ENCODE results near the gene ESRRA. TPM values are rescaled to one million over a fixed set of nuclear protein-coding genes. Genes with fewer than 3 reads are reported as not detected.

ESRRA gene
- total and polyA plus RNA-seq, 2 of the 13 experiments (the other 11 are each of a cell fraction or from before 2014, with no cell fraction given) = 18.1 to 36.3 TPM

- POLR2A ChIA-PET = interaction anchor here (1.1 to 6.5 kb wide), 4 partner anchors 39 to 537 kb away, joined by 3 to 61 read pairs (median 3); partner anchors contain the start of genes ESRRA, PRDX5 and TRMT112
- intact Hi-C loops (cut with micrococcal nuclease; ENCODE audit: unreplicated experiment) (no loop called here), in situ Hi-C loops (cut with HindIII; ENCODE audit: extremely low pct_ligation_motif_present, low pct_unique_long_range_greater_than_20kb) (no loop called here)
- peaks cover 1 to 6% of the 10 kb centered on the region in 2 experiments; a peak in 2 of 5 replicates for H3K36me3 ChIP-seq (replicated peaks in 1 of 2; ENCODE audit: control insufficient read depth in 1 of 2, insufficient read depth in 2 of 2, low read length in 2 of 2)
- H3K27ac ChIP-seq (ENCODE audit: extremely low read length, insufficient read depth, low read length) = no peak overlapping the region
- H3K79me2 ChIP-seq (ENCODE audit: insufficient read depth, low read length) = no peaks in the 10 kb centered on the region
- no peaks in the 10 kb centered on the region for H3K9me3 ChIP-seq (ENCODE audit: low read length)
- no TSS peak for BruUV-seq (replicated peaks)
- CTCF ChIA-PET (ENCODE audit: low intra/inter-chr PET ratio, low total read pairs) = no interaction called here
- peak overlapping the region; percentile 99 for H3K4me2 ChIP-seq (ENCODE audit: low read depth, low read length)
- TF ChIP-seq, protein P1, sequence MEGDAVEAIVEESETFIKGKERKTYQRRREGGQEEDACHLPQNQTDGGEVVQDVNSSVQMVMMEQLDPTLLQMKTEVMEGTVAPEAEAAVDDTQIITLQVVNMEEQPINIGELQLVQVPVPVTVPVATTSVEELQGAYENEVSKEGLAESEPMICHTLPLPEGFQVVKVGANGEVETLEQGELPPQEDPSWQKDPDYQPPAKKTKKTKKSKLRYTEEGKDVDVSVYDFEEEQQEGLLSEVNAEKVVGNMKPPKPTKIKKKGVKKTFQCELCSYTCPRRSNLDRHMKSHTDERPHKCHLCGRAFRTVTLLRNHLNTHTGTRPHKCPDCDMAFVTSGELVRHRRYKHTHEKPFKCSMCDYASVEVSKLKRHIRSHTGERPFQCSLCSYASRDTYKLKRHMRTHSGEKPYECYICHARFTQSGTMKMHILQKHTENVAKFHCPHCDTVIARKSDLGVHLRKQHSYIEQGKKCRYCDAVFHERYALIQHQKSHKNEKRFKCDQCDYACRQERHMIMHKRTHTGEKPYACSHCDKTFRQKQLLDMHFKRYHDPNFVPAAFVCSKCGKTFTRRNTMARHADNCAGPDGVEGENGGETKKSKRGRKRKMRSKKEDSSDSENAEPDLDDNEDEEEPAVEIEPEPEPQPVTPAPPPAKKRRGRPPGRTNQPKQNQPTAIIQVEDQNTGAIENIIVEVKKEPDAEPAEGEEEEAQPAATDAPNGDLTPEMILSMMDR (CRISPR knock-in tag; IDR thresholded peaks at IDR 0.05) = peak; percentile 71
- TF ChIP-seq, protein P2, sequence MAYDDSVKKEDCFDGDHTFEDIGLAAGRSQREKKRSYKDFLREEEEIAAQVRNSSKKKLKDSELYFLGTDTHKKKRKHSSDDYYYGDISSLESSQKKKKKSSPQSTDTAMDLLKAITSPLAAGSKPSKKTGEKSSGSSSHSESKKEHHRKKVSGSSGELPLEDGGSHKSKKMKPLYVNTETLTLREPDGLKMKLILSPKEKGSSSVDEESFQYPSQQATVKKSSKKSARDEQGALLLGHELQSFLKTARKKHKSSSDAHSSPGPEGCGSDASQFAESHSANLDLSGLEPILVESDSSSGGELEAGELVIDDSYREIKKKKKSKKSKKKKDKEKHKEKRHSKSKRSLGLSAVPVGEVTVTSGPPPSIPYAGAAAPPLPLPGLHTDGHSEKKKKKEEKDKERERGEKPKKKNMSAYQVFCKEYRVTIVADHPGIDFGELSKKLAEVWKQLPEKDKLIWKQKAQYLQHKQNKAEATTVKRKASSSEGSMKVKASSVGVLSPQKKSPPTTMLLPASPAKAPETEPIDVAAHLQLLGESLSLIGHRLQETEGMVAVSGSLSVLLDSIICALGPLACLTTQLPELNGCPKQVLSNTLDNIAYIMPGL (CRISPR knock-in tag; IDR thresholded peaks at IDR 0.05; ENCODE audit: borderline replicate concordance in 1 of 2, low read depth in 1 of 2) = peak; percentile 45 to 63; a peak in 2 of 4 replicates
- TF ChIP-seq XRCC5 (optimal IDR thresholded peaks at IDR 0.05; ENCODE audit: low read length) (peak; percentile 21), ZFX (CRISPR knock-in tag; IDR thresholded peaks at IDR 0.05; ENCODE audit: low read depth) (0 out of 2 replicates have a peak, but pooled peaks have one; percentile 23), ZKSCAN1 (IDR thresholded peaks at IDR 0.05; ENCODE audit: low read length) (peak; percentile 91), HNF1B (CRISPR knock-in tag; IDR thresholded peaks at IDR 0.05) (0 out of 2 replicates have a peak, but pooled peaks have one; percentile 38), STAG1 (CRISPR knock-in tag; IDR thresholded peaks at IDR 0.05) (peak; percentile 26; the same call in 1 of the 2 replicates), SP1 (IDR thresholded peaks at IDR 0.05) (no peak), SP1 (CRISPR knock-in tag; IDR thresholded peaks at IDR 0.05) (0 out of 2 replicates have a peak, but pooled peaks have one; percentile 23), ZNF672 (CRISPR knock-in tag; IDR thresholded peaks at IDR 0.05) (no peak), TBX2 (CRISPR knock-in tag; IDR thresholded peaks at IDR 0.05; ENCODE audit: borderline replicate concordance) (no peak), ZSCAN25 (CRISPR knock-in tag; IDR thresholded peaks at IDR 0.05) (0 out of 2 replicates have a peak, but pooled peaks have one; percentile 32), ZNF883 (CRISPR knock-in tag; IDR thresholded peaks at IDR 0.05; ENCODE audit: not compliant biosample characterization) (peak; percentile 17), ZNF605 (CRISPR knock-in tag; IDR thresholded peaks at IDR 0.05) (0 out of 2 replicates have a peak, but pooled peaks have one; percentile 20), MAZ (IDR thresholded peaks at IDR 0.05; ENCODE audit: borderline replicate concordance, low read depth, low read length) (peak; percentile 43; the same call in 1 of the 2 replicates), MAZ (CRISPR knock-in tag; IDR thresholded peaks at IDR 0.05; ENCODE audit: low read depth) (no peak), RCOR2 (CRISPR knock-in tag; IDR thresholded peaks at IDR 0.05) (no peak), HNRNPH1 (optimal IDR thresholded peaks at IDR 0.05; ENCODE audit: low read depth, low read length) (no peak)
- FAIRE-seq (peak; percentile 42), ATAC-seq (peak; percentile 14; the same call in 1 of the 3 replicates), DNase-seq (ENCODE audit: low spot score) (peak; percentile 65)
- peaks cover 0 to 17% of the 10 kb centered on the region in 2 experiments; a peak in 3 of 5 replicates for H3K27me3 ChIP-seq (ENCODE audit: control insufficient read depth in 1 of 2, insufficient read depth in 2 of 2, low read length in 2 of 2)
- no peaks in the 10 kb centered on the region for H4K20me1 ChIP-seq (ENCODE audit: insufficient read depth, low read length)
- peak overlapping the region in 1 of 3 experiments; percentile 40; a peak in 1 of 6 replicates for H3K4me3 ChIP-seq (replicated peaks in 1 of 3; ENCODE audit: insufficient read depth in 1 of 3, low read depth in 2 of 3, low read length in 3 of 3)
- WGBS (ENCODE audit: low lambda C conversion rate) = 52% methylated on average over 12 of the region's 25 CpGs
- H2AFZ ChIP-seq (ENCODE audit: low read length) = no peak overlapping the region
- peak overlapping the region; percentile 34 for H3K9ac ChIP-seq (ENCODE audit: insufficient read depth, low read depth, low read length)
- peaks cover 56% of the 10 kb centered on the region for H3K4me1 ChIP-seq (ENCODE audit: insufficient read depth, low read length)
Observed at GRCh38 chr11:64356498-64357411, 51.4 kb downstream of the ESRRA start.
